ENCODE data around the gene ATP8B4.

ATP8B4 gene

GRCh38 chr15:50120729-50121128 lies 1.7 kb upstream of the ATP8B4 start:
- H3K4me3 ChIP-seq (replicated peaks; ENCODE audit: low read depth, low read length), result no peak overlapping the region
- DNase-seq (ENCODE audit: extremely low read depth, low read depth), result no peak
- TF ChIP-seq, protein P1, sequence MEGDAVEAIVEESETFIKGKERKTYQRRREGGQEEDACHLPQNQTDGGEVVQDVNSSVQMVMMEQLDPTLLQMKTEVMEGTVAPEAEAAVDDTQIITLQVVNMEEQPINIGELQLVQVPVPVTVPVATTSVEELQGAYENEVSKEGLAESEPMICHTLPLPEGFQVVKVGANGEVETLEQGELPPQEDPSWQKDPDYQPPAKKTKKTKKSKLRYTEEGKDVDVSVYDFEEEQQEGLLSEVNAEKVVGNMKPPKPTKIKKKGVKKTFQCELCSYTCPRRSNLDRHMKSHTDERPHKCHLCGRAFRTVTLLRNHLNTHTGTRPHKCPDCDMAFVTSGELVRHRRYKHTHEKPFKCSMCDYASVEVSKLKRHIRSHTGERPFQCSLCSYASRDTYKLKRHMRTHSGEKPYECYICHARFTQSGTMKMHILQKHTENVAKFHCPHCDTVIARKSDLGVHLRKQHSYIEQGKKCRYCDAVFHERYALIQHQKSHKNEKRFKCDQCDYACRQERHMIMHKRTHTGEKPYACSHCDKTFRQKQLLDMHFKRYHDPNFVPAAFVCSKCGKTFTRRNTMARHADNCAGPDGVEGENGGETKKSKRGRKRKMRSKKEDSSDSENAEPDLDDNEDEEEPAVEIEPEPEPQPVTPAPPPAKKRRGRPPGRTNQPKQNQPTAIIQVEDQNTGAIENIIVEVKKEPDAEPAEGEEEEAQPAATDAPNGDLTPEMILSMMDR (IDR thresholded peaks at IDR 0.05; ENCODE audit: low read depth, low read length, missing control alignments), result no peak

- no peak overlapping the region for H3K4me3 ChIP-seq (replicated peaks; ENCODE audit: low read depth, low read length)
- no peak for DNase-seq (ENCODE audit: extremely low read depth, low read depth)
- TF ChIP-seq, protein P1 (IDR thresholded peaks at IDR 0.05; ENCODE audit: low read depth, low read length, missing control alignments), result no peak
Measured at GRCh38 chr15:50117431-50118027, 1.5 kb downstream of the ATP8B4 start.

DNA sequence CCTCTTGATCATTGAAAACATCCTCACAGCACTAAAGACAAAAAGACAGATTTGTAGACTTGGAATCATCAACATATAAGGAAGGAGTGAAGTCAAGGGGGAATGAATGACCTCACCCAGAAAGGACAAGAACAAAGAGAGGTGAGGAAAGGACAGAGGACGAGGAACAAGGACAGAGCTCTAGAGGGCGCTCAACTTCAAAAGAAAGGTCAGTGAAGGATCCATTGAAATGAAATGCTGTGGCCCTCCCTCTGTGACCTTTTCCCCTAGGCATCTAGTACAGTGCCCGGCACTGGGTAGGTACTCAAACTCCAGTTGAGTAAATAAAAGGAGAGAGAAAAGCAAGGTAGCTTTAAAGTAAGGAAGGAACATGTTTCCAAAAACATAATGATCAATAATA lies 2.6 kb downstream of the ATP8B4 start:
- no peak for DNase-seq (ENCODE audit: extremely low read depth, low read depth)
- no peak overlapping the region for H3K4me3 ChIP-seq (replicated peaks; ENCODE audit: low read depth, low read length)
- TF ChIP-seq, protein P1 (IDR thresholded peaks at IDR 0.05; ENCODE audit: low read depth, low read length, missing control alignments), result peak; percentile 32

- no peak overlapping the region for H3K4me3 ChIP-seq (replicated peaks; ENCODE audit: low read depth, low read length)
- TF ChIP-seq, protein P1 (IDR thresholded peaks at IDR 0.05; ENCODE audit: low read depth, low read length, missing control alignments), result no peak
- DNase-seq (ENCODE audit: extremely low read depth, low read depth), result no peak
Measured at GRCh38 chr15:50113992-50114780, 4.8 kb downstream of the ATP8B4 start.

DNA sequence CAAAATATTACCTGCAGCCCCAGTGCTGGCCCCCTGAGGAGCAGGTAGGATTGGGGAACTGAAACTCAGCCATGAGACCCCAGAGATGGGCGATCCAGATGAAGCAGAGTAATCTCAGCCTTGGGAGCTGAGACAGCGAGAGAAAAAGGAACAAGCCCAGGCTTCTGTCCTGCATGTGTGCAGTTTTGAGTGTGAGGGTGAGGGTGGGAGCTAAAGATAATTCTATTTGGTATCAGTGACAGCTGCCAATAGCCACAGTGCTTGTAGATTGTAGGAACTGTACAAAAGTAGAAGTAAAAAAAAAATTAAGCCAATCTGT lies 5.9 kb downstream of the ATP8B4 start:
- no peak for DNase-seq (ENCODE audit: extremely low read depth, low read depth)
- TF ChIP-seq, protein P1 (IDR thresholded peaks at IDR 0.05; ENCODE audit: low read depth, low read length, missing control alignments), result no peak

DNA sequence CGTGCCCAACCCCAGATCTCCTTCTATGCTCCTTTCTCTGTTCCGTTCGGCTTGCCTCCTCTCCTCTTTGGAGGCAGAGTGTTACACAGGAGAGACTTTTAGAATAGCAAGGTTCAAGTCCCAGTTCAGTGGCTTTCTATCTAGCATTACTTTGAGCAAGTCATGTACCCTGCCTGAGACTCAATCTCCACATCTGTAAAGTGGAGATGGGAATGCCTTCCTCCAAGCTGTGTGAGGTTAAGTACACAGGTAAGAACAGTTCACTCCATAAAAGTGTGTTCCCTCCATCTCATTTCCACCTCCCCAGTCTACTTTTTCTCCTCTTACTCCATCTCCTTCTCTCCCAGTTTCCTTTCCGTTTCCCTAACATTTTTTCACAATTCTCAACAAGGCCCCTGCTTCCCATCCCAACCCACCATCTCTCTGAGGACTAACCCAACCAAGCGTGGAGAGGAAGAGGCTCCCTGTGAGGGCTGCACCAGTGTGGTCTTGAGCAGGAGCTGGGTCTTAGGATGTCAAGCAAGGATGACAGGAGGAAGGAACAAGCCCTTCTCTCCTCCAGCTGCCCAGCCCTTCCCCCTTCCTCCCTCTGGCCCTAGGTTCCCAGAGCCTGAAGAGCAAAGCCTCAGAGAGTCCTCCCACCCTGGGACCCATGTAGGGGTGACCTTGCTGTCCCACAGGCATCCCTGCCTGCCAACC lies 6.4 kb downstream of the ATP8B4 start:
- TF ChIP-seq, protein P1 (IDR thresholded peaks at IDR 0.05; ENCODE audit: low read depth, low read length, missing control alignments), result no peak
- H3K4me3 ChIP-seq (replicated peaks; ENCODE audit: low read depth, low read length), result no peak overlapping the region
- no peak for DNase-seq (ENCODE audit: extremely low read depth, low read depth)

More for the DNA sequence above, 5.9 kb downstream of the ATP8B4 start:
- no peak overlapping the region for H3K4me3 ChIP-seq (replicated peaks; ENCODE audit: low read depth, low read length)
